Adipocyte (in vitro differentiated cells): ENCODE measurements around the gene SIK3.

Source experiments
- DNase-seq: peaks from one replicate; pipeline ENCODE4 v3.0.0-alpha.2; 2015; ENCODE audit warnings: low read depth
- H3K27me3 ChIP-seq: replicated peaks from 2 replicates; pipeline ENCODE4 v1.7.0; 2013; ENCODE audit warnings: mild to moderate bottlenecking, low read length, moderate library complexity; ENCODE audit not compliant: control insufficient read depth, insufficient read depth
- H3K36me3 ChIP-seq: 2 replicates; pipeline ENCODE4 v1.7.0; 2013; ENCODE audit warnings: low read length, mild to moderate bottlenecking, moderate library complexity; ENCODE audit not compliant: control insufficient read depth, insufficient read depth, severe bottlenecking
- H3K4me1 ChIP-seq: 2 replicates; pipeline ENCODE4 v1.7.0; 2013; ENCODE audit warnings: mild to moderate bottlenecking, low read length, moderate library complexity; ENCODE audit not compliant: control insufficient read depth, insufficient read depth
- H3K4me3 ChIP-seq: 2 replicates; pipeline ENCODE4 v1.7.0; 2013; ENCODE audit warnings: mild to moderate bottlenecking, low read length, moderate library complexity
- H3K9ac ChIP-seq: 2 replicates; pipeline ENCODE4 v1.7.0; 2013; ENCODE audit warnings: mild to moderate bottlenecking, low read length, moderate library complexity
- H3K9me3 ChIP-seq: 2 replicates; pipeline ENCODE4 v1.7.0; 2013; ENCODE audit warnings: mild to moderate bottlenecking, low read length, moderate library complexity; ENCODE audit not compliant: control insufficient read depth

The SIK3 gene

GRCh38 chr11:117019871-117020270 is 78.4 kb downstream of the SIK3 start:
- no peaks in the 10 kb centered on the region for H3K27me3 ChIP-seq
- H3K36me3 ChIP-seq: no peaks in the 10 kb centered on the region
- peaks cover 19% of the 10 kb centered on the region for H3K4me1 ChIP-seq
- H3K4me3 ChIP-seq: no peak overlapping the region
- H3K9me3 ChIP-seq: no peaks in the 10 kb centered on the region
- DNase-seq: no peak
- H3K9ac ChIP-seq: no peak overlapping the region

GRCh38 chr11:117017456-117017855 is 80.8 kb downstream of the SIK3 start:
- Histone ChIP-seq H3K4me3 (no peak overlapping the region), H3K27me3 (no peaks in the 10 kb centered on the region), H3K4me1 (peaks cover 3% of the 10 kb centered on the region), H3K36me3 (no peaks in the 10 kb centered on the region), H3K9ac (no peak overlapping the region), H3K9me3 (no peaks in the 10 kb centered on the region)
- no peak for DNase-seq

GRCh38 chr11:117016747-117017146 is 81.5 kb downstream of the SIK3 start:
- no peaks in the 10 kb centered on the region for H3K27me3 ChIP-seq
- peaks cover 2% of the 10 kb centered on the region for H3K4me1 ChIP-seq
- H3K9ac ChIP-seq: no peak overlapping the region
- no peak for DNase-seq
- H3K36me3 ChIP-seq: no peaks in the 10 kb centered on the region
- no peaks in the 10 kb centered on the region for H3K9me3 ChIP-seq
- no peak overlapping the region for H3K4me3 ChIP-seq

GRCh38 chr11:117016246-117016645 is 82.0 kb downstream of the SIK3 start:
- no peak overlapping the region for H3K9ac ChIP-seq
- no peak for DNase-seq
- no peaks in the 10 kb centered on the region for H3K27me3 ChIP-seq
- H3K4me1 ChIP-seq: peaks cover 7% of the 10 kb centered on the region
- no peak overlapping the region for H3K4me3 ChIP-seq
- no peaks in the 10 kb centered on the region for H3K9me3 ChIP-seq
- H3K36me3 ChIP-seq: no peaks in the 10 kb centered on the region

- Histone ChIP-seq H3K27me3 (no peaks in the 10 kb centered on the region), H3K9me3 (no peaks in the 10 kb centered on the region), H3K9ac (no peak overlapping the region), H3K4me1 (peaks cover 17% of the 10 kb centered on the region), H3K36me3 (no peaks in the 10 kb centered on the region), H3K4me3 (peak overlapping the region; percentile 46)
- no peak for DNase-seq
Observed at GRCh38 chr11:117011541-117011898, 86.7 kb downstream of the SIK3 start.

GRCh38 chr11:117010808-117011540 is 87.3 kb downstream of the SIK3 start:
- peak; percentile 84 for DNase-seq
- no peaks in the 10 kb centered on the region for H3K27me3 ChIP-seq
- peak overlapping the region; percentile 46 for H3K4me3 ChIP-seq
- H3K9ac ChIP-seq: no peak overlapping the region
- no peaks in the 10 kb centered on the region for H3K9me3 ChIP-seq
- peaks cover 17% of the 10 kb centered on the region for H3K4me1 ChIP-seq
- no peaks in the 10 kb centered on the region for H3K36me3 ChIP-seq

- Histone ChIP-seq H3K4me1 (peaks cover 17% of the 10 kb centered on the region), H3K9ac (no peak overlapping the region), H3K27me3 (no peaks in the 10 kb centered on the region), H3K9me3 (no peaks in the 10 kb centered on the region), H3K36me3 (no peaks in the 10 kb centered on the region), H3K4me3 (no peak overlapping the region)
- DNase-seq: no peak
Observed at GRCh38 chr11:117009905-117010605, 88.2 kb downstream of the SIK3 start.

- no peak for DNase-seq
- no peak overlapping the region for H3K9ac ChIP-seq
- H3K4me3 ChIP-seq: no peak overlapping the region
- no peaks in the 10 kb centered on the region for H3K9me3 ChIP-seq
- H3K36me3 ChIP-seq: no peaks in the 10 kb centered on the region
- H3K4me1 ChIP-seq: peaks cover 12% of the 10 kb centered on the region
- H3K27me3 ChIP-seq: no peaks in the 10 kb centered on the region
Observed at GRCh38 chr11:117005758-117006157, 92.5 kb downstream of the SIK3 start.

GRCh38 chr11:117002639-117003299 is 95.5 kb downstream of the SIK3 start:
- Histone ChIP-seq H3K4me3 (no peak overlapping the region), H3K36me3 (no peaks in the 10 kb centered on the region), H3K4me1 (peaks cover 5% of the 10 kb centered on the region), H3K9ac (no peak overlapping the region), H3K9me3 (no peaks in the 10 kb centered on the region), H3K27me3 (no peaks in the 10 kb centered on the region)
- DNase-seq: no peak

- H3K9me3 ChIP-seq: no peaks in the 10 kb centered on the region
- no peaks in the 10 kb centered on the region for H3K27me3 ChIP-seq
- no peak for DNase-seq
Observed at GRCh38 chr11:117000014-117000737, 98.1 kb downstream of the SIK3 start.

GRCh38 chr11:116997071-116997470 is 101.2 kb downstream of the SIK3 start:
- Histone ChIP-seq H3K9me3 (no peaks in the 10 kb centered on the region), H3K4me3 (no peak overlapping the region), H3K27me3 (no peaks in the 10 kb centered on the region), H3K4me1 (peaks cover 3% of the 10 kb centered on the region), H3K9ac (no peak overlapping the region), H3K36me3 (no peaks in the 10 kb centered on the region)
- no peak for DNase-seq

More at GRCh38 chr11:117000014-117000737, 98.1 kb downstream of the SIK3 start:
- Histone ChIP-seq H3K4me3 (no peak overlapping the region), H3K4me1 (peaks cover 5% of the 10 kb centered on the region), H3K36me3 (no peaks in the 10 kb centered on the region), H3K9ac (no peak overlapping the region)
